Progenitor cell of endocrine pancreas (in vitro differentiated cells): ENCODE results near the gene SYT1. TPM values are rescaled to one million over a fixed set of nuclear protein-coding genes. Genes with fewer than 3 reads are reported as not detected.

Source experiments
- DNase-seq: peaks from one replicate; pipeline ENCODE4 v3.0.0; 2021; ENCODE audit warnings: low spot score; ENCODE audit not compliant: unreplicated experiment
- H3K27ac Mint-ChIP-seq: 2 replicates; pipeline ENCODE4 v1.8.0; 2021; ENCODE audit warnings: mild to moderate bottlenecking, moderate library complexity, mixed read lengths
- H3K27me3 Mint-ChIP-seq: 2 replicates; pipeline ENCODE4 v1.8.0; 2021; ENCODE audit warnings: mixed read lengths
- H3K36me3 Mint-ChIP-seq: 2 replicates; pipeline ENCODE4 v1.8.0; 2022; ENCODE audit warnings: mixed read lengths; ENCODE audit not compliant: insufficient read depth
- H3K4me1 Mint-ChIP-seq: 2 replicates; pipeline ENCODE4 v1.8.0; 2021; ENCODE audit warnings: low read depth, mixed read lengths
- H3K4me3 Mint-ChIP-seq: 2 replicates; pipeline ENCODE4 v1.8.0; 2021; ENCODE audit warnings: low read depth, mild to moderate bottlenecking, moderate library complexity, mixed read lengths
- H3K9me3 Mint-ChIP-seq: 2 replicates; pipeline ENCODE4 v1.8.0; 2021; ENCODE audit warnings: low read depth, mixed read lengths
- total RNA-seq: library from RNA; stranded (reverse); gene quantifications from 2 replicates; pipeline ENCODE4 v1.2.1, GENCODE V29; 2021
- TF ChIP-seq, protein P1 (sequence below): fragments of 200-600 bp; sonication (generic); IDR thresholded peaks from one replicate; pipeline ENCODE4 v1.5.0; 2021; ENCODE audit warnings: antibody characterized with exemption, mild to moderate bottlenecking; ENCODE audit not compliant: unreplicated experiment

Gene SYT1
- total RNA-seq, 1 donor from 2014 or later = 4.3 TPM

DNA sequence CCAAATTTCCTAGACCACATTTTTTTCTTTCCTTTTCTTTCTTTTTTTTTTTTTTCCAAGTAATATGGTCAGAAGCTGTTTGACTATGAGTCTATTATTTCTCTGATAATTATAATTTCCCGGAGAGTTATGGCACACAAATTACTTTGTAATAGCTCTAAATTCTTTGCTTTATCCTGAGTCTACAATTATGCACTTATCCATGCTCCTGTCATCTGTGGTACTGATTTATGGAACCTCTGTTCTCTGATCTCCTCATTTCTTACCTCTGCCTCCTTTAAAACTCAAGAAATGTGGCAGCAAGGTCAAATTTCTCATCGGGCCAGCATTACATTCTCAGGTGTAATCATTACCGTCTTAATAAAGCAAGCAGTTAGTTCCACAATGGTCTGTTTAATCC, 544.1 kb downstream of the SYT1 start:
- no peak overlapping the region for H3K27ac Mint-ChIP-seq
- no peak for DNase-seq
- no peaks in the 10 kb centered on the region for H3K9me3 Mint-ChIP-seq
- H3K4me3 Mint-ChIP-seq = no peak overlapping the region
- H3K27me3 Mint-ChIP-seq = no peaks in the 10 kb centered on the region
- H3K4me1 Mint-ChIP-seq = peaks cover 14% of the 10 kb centered on the region
- H3K36me3 Mint-ChIP-seq = no peaks in the 10 kb centered on the region
- TF ChIP-seq, protein P1, sequence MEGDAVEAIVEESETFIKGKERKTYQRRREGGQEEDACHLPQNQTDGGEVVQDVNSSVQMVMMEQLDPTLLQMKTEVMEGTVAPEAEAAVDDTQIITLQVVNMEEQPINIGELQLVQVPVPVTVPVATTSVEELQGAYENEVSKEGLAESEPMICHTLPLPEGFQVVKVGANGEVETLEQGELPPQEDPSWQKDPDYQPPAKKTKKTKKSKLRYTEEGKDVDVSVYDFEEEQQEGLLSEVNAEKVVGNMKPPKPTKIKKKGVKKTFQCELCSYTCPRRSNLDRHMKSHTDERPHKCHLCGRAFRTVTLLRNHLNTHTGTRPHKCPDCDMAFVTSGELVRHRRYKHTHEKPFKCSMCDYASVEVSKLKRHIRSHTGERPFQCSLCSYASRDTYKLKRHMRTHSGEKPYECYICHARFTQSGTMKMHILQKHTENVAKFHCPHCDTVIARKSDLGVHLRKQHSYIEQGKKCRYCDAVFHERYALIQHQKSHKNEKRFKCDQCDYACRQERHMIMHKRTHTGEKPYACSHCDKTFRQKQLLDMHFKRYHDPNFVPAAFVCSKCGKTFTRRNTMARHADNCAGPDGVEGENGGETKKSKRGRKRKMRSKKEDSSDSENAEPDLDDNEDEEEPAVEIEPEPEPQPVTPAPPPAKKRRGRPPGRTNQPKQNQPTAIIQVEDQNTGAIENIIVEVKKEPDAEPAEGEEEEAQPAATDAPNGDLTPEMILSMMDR = no peak

DNA sequence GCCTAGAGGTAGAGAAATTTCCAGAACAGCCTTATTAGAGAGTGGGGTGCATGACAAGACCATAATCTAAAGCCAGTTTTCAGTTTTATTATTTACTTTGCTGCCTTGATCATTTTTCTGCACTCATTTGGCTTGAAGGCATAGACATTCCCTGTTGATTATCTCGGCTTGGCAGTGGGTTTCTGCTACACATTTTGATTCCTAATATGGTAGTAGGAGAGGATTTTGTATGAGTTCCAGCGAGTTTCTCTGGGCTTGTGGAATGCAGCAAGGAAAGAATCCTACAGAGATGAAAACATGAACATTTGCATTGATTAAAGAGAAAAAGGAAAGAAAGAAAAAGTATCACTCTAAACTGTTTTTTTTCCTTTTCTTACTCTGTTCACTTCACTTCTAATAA, 545.0 kb downstream of the SYT1 start:
- H3K4me1 Mint-ChIP-seq = peaks cover 18% of the 10 kb centered on the region
- peak overlapping the region; percentile 51 for H3K27ac Mint-ChIP-seq
- DNase-seq = no peak
- no peaks in the 10 kb centered on the region for H3K36me3 Mint-ChIP-seq
- no peaks in the 10 kb centered on the region for H3K9me3 Mint-ChIP-seq
- TF ChIP-seq, protein P1 = no peak
- no peak overlapping the region for H3K4me3 Mint-ChIP-seq
- no peaks in the 10 kb centered on the region for H3K27me3 Mint-ChIP-seq

DNA sequence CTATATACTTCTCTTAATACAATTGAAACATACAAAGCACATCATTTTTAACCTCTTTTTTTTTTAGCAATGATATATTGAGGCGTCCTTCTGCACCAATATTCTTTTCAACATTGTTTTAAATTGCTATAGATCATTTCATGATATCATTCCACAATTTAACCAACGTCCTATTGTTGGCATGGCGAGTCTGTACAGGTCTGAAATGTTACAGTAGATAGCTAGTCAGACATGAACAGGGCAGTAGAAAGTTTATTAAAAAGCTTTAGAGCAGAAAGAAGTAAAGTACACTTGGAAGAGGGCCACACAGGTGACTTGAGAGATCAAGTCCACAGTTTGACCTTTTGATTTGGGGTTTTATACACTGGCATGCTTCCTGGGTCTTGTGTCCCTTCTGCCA, 547.2 kb downstream of the SYT1 start:
- no peak for DNase-seq
- no peak overlapping the region for H3K27ac Mint-ChIP-seq
- H3K27me3 Mint-ChIP-seq = no peaks in the 10 kb centered on the region
- peaks cover 23% of the 10 kb centered on the region for H3K4me1 Mint-ChIP-seq
- TF ChIP-seq, protein P1 = no peak
- no peaks in the 10 kb centered on the region for H3K9me3 Mint-ChIP-seq
- no peak overlapping the region for H3K4me3 Mint-ChIP-seq
- H3K36me3 Mint-ChIP-seq = no peaks in the 10 kb centered on the region

DNA sequence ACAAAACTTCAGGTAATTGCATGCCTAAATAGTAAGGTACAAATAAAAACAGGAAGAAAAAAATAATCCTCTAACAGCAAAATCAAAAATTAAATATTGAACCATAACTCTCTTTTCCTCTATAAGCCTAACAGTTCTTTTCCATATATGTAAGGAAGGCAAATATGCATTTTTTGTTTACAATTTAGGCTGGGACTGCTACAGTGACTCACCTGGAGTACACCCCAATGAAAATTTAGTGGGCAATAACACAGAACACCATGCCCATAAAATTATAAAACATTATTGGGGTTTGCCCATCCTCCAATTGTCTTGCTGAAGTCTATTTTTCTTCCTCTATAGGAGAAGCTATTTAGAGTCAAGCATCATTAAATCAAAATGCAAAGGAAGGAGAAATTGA, 549.2 kb downstream of the SYT1 start:
- peaks cover 22% of the 10 kb centered on the region for H3K4me1 Mint-ChIP-seq
- H3K4me3 Mint-ChIP-seq = no peak overlapping the region
- TF ChIP-seq, protein P1 = no peak
- H3K9me3 Mint-ChIP-seq = no peaks in the 10 kb centered on the region
- no peak overlapping the region for H3K27ac Mint-ChIP-seq
- H3K27me3 Mint-ChIP-seq = no peaks in the 10 kb centered on the region
- H3K36me3 Mint-ChIP-seq = no peaks in the 10 kb centered on the region
- DNase-seq = no peak

DNA sequence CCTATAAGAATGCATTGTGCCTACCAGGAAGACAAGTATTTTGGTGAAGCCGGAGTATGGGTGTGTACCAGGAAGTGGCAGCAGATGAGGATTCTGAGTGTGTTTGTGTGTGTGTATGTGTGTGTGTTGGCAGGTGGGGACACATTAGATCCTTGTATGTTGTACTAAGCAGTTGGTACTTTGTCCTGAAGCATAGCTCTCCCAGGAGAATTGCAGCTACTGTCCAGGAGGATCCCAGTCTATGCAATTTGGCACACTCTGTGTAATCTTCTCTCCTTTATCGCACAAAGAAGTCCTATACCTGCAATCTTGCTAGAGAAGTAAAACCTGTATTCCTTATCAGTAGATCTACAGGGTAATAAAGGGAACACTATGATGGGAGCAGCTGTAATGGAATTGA, 549.7 kb downstream of the SYT1 start:
- H3K4me3 Mint-ChIP-seq = no peak overlapping the region
- no peaks in the 10 kb centered on the region for H3K27me3 Mint-ChIP-seq
- no peak overlapping the region for H3K27ac Mint-ChIP-seq
- TF ChIP-seq, protein P1 = no peak
- H3K9me3 Mint-ChIP-seq = no peaks in the 10 kb centered on the region
- H3K36me3 Mint-ChIP-seq = no peaks in the 10 kb centered on the region
- DNase-seq = no peak
- peaks cover 22% of the 10 kb centered on the region for H3K4me1 Mint-ChIP-seq

DNA sequence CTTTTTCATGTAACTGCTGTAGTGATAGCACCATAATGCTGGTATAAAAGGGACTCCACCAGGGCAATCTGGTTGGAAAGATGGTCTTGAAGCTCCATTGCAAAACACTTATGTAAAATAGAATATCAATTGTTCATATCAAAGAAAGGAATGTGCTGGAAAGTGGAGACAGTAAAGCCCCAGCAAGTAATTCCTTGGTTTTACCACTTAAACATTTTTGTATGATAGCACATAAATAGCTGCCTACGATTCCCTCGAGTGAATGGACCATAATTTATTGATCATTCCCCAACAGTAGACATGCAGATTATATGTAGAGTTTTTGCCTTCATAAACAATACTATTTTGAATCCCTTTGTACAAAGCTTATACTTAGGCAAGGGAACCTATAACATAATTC, 550.7 kb downstream of the SYT1 start:
- H3K36me3 Mint-ChIP-seq = no peaks in the 10 kb centered on the region
- H3K4me1 Mint-ChIP-seq = peaks cover 23% of the 10 kb centered on the region
- H3K27ac Mint-ChIP-seq = peak overlapping the region; percentile 26
- H3K4me3 Mint-ChIP-seq = no peak overlapping the region
- H3K9me3 Mint-ChIP-seq = no peaks in the 10 kb centered on the region
- no peaks in the 10 kb centered on the region for H3K27me3 Mint-ChIP-seq
- TF ChIP-seq, protein P1 = no peak
- DNase-seq = no peak
